Measurements from ENCODE around the gene MAN2B2. TPM values are rescaled to one million over a fixed set of nuclear protein-coding genes. Genes with fewer than 3 reads are reported as not detected.

The MAN2B2 gene
- total RNA-seq, 4 donors from 2014 or later: 17.5 to 55.9 (median 27.6) TPM

DNA sequence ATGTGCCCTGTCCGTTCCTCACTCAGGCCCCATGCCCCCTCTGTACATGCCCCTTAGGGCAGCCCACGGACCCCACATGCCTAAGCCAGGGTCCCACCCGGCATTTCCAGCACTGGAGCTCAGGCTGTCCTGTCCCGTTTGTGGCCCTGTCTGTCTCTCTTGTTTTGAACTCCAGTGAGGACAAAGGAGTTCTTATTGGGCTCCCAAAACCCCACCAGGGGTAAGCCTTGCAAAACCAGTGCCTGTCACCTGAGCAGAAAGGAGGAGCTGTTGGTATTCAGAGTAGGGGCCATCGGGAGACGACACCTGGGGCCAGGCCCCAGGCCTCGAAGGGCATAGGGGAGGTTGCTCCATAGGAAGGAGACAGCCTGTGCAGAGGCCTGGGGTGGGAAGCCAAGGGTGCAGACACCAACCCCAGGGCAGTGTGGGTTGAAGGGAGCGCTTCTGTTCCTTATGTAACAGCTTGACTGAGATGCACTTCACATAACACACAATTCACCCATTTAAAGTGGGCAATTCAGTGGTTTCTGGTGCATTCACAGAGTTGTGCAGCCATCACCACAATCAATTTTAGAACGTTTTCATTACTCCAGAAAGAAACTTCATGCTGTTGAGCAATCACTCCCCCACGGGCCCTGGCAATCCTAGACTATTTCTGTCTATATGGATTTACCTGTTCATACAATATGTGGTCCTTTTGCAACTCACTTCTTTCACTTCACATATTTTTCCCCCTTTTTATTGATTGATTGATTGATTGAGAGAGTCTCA is 31.7 kb downstream of the MAN2B2 start:
- H3K36me3 ChIP-seq: peaks cover 0 to 34% (median 6%) of the 10 kb centered on the region in 4 donors

DNA sequence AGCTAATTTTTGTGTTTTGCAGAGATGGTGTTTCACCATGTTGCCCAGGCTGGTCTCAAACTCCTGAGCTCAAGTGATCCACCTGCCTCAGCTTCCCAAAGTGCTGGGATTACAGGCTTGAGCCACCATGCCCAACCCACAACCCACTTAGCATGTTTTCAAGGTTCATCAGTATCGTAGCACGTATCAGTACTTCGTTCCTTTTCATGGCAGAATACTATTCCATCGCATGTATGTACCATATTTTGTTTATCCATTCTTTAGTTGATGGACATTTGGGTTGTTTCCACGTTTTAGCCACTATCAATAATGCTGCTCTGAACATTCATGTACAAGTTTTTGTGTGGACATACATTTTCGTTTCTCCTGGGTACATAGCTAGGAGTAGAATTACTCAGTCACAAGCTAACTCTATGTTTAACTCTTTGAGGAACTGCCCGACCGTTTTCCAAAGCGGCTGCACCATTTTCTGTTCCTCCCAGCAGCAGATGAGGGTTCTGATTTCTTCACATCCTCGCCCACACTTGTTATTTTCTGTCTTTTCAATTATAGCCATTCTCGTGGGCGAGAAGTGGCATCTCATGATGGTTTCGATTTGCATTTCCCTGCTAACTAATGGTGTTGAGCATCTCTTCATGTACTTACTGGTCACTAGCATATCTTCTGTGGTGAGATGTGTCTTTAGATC is 32.5 kb downstream of the MAN2B2 start:
- no peak for TF ChIP-seq POLR2AphosphoS5 (IDR thresholded peaks at IDR 0.05)
- TF ChIP-seq EP300 (IDR thresholded peaks at IDR 0.05; ENCODE audit: low read depth): no peak
- TF ChIP-seq, protein P1, sequence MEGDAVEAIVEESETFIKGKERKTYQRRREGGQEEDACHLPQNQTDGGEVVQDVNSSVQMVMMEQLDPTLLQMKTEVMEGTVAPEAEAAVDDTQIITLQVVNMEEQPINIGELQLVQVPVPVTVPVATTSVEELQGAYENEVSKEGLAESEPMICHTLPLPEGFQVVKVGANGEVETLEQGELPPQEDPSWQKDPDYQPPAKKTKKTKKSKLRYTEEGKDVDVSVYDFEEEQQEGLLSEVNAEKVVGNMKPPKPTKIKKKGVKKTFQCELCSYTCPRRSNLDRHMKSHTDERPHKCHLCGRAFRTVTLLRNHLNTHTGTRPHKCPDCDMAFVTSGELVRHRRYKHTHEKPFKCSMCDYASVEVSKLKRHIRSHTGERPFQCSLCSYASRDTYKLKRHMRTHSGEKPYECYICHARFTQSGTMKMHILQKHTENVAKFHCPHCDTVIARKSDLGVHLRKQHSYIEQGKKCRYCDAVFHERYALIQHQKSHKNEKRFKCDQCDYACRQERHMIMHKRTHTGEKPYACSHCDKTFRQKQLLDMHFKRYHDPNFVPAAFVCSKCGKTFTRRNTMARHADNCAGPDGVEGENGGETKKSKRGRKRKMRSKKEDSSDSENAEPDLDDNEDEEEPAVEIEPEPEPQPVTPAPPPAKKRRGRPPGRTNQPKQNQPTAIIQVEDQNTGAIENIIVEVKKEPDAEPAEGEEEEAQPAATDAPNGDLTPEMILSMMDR (IDR thresholded peaks at IDR 0.05): no peak
- no peak for TF ChIP-seq POLR2A (IDR thresholded peaks at IDR 0.05)

More for the DNA sequence above, 31.7 kb downstream of the MAN2B2 start:
- Histone ChIP-seq H3K4me1 (no peaks in the 10 kb centered on the region), H3K27me3 (no peaks in the 10 kb centered on the region), H3K9me3 (peaks cover 0 to 4% of the 10 kb centered on the region in 2 donors), H3K27ac (no peak overlapping the region), H3K4me3 (no peak overlapping the region)
- TF ChIP-seq POLR2AphosphoS5 (IDR thresholded peaks at IDR 0.05): no peak
- no peak for TF ChIP-seq POLR2A (IDR thresholded peaks at IDR 0.05)
- no peak for TF ChIP-seq EP300 (IDR thresholded peaks at IDR 0.05; ENCODE audit: low read depth)
- TF ChIP-seq, protein P1 (IDR thresholded peaks at IDR 0.05): no peak
- WGBS, 2 donors (ENCODE audit: low coverage in 1 of 2): 87% methylated on average over 10 of the region's 10 CpGs; no CpG with 5 or more reads in 1 of the 2 donors
- in situ Hi-C loops (cut with MboI; ENCODE audit: low pct_ligation_motif_present in 1 of 4, low pct_unique_long_range_greater_than_20kb in 1 of 4, low sequenced_read_pairs in 3 of 4) (no loop called here), intact Hi-C loops (cut with DNase I; ENCODE audit: low total_unique reads) (no loop called here)
- no peak for DNase-seq

DNA sequence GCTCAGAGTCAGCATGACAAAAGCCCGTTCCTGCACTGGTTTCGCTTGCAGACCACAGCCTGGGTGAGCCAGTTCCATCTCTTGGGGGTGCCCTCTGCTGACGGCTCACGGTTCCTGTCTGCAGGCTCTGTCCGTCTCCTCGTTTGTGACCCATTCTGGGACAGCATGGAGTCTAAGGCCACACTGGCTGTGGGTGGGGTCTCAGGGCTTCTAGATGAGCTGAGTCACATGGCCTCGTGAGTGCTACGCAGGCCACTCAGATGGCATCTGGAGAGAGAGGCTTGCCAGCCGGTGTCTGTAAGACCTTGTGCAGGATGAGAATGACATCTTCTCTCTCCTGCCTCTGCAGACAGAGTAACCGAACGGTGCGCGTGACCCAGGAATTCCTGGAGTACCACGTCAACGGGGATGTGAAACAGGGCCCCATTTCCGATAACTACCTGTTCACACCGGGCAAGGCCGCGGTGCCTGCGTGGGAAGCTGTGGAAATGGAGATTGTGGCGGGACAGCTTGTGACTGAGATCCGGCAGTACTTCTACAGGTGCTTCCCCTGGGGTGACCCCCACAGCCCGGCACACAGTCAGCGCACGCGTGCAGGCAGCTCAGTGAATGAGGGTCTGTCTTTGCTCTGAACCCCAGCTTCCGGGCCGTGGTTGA is 33.9 kb downstream of the MAN2B2 start:
- Histone ChIP-seq H3K4me1 (no peaks in the 10 kb centered on the region), H3K36me3 (peaks cover 0 to 26% (median 6%) of the 10 kb centered on the region in 4 donors), H3K9me3 (peaks cover 0 to 4% of the 10 kb centered on the region in 2 donors), H3K27ac (no peak overlapping the region), H3K27me3 (no peaks in the 10 kb centered on the region), H3K4me3 (no peak overlapping the region)
- 93% methylated on average over 28 of the region's 28 CpGs; no CpG with 5 or more reads in 1 of the 2 donors for WGBS, 2 donors (ENCODE audit: low coverage in 1 of 2)
- DNase-seq: no peak
- in situ Hi-C loops (cut with MboI; ENCODE audit: low pct_ligation_motif_present in 1 of 4, low pct_unique_long_range_greater_than_20kb in 1 of 4, low sequenced_read_pairs in 3 of 4): no loop called here
- intact Hi-C loops (cut with DNase I; ENCODE audit: low total_unique reads): no loop called here
- TF ChIP-seq, protein P1 (IDR thresholded peaks at IDR 0.05): no peak
- no peak for TF ChIP-seq EP300 (IDR thresholded peaks at IDR 0.05; ENCODE audit: low read depth)
- TF ChIP-seq POLR2AphosphoS5 (IDR thresholded peaks at IDR 0.05): no peak
- TF ChIP-seq POLR2A (IDR thresholded peaks at IDR 0.05): no peak

More for the DNA sequence above, 32.5 kb downstream of the MAN2B2 start:
- H3K9me3 ChIP-seq: peaks cover 0 to 4% of the 10 kb centered on the region in 2 donors
- DNase-seq: no peak
- H3K4me3 ChIP-seq: no peak overlapping the region
- peaks cover 0 to 26% (median 6%) of the 10 kb centered on the region in 4 donors for H3K36me3 ChIP-seq
- no peaks in the 10 kb centered on the region for H3K27me3 ChIP-seq
- in situ Hi-C loops (cut with MboI; ENCODE audit: low pct_ligation_motif_present in 1 of 4, low pct_unique_long_range_greater_than_20kb in 1 of 4, low sequenced_read_pairs in 3 of 4) (no loop called here), intact Hi-C loops (cut with DNase I; ENCODE audit: low total_unique reads) (no loop called here)
- H3K4me1 ChIP-seq: no peaks in the 10 kb centered on the region
- WGBS, 2 donors (ENCODE audit: low coverage in 1 of 2): 86 to 87% methylated on average over 7 to 13 of the region's 13 CpGs
- H3K27ac ChIP-seq: no peak overlapping the region

All from transverse colon (tissue), 4 donors.